Measurements from ENCODE around the gene TMLHE. TPM values are rescaled to one million over a fixed set of nuclear protein-coding genes. Genes with fewer than 3 reads are reported as not detected.

Gene TMLHE
- total and polyA plus RNA-seq, 2 of the 13 experiments (the other 11 are each of a cell fraction or from before 2014, with no cell fraction given), result 12.5 to 14.2 TPM

GRCh38 chrX:155577682-155578081, 35.1 kb downstream of the TMLHE start:
- Histone ChIP-seq H3K4me3 (replicated peaks in 1 of 3; ENCODE audit: insufficient read depth in 1 of 3, low read depth in 2 of 3, low read length in 3 of 3) (no peak overlapping the region), H3K79me2 (ENCODE audit: insufficient read depth, low read length) (no peaks in the 10 kb centered on the region), H3K27ac (ENCODE audit: extremely low read length, insufficient read depth, low read length) (no peak overlapping the region), H3K9me3 (ENCODE audit: low read length) (no peaks in the 10 kb centered on the region), H2AFZ (ENCODE audit: low read length) (no peak overlapping the region), H3K27me3 (ENCODE audit: control insufficient read depth in 1 of 2, insufficient read depth in 2 of 2, low read length in 2 of 2) (no peaks in the 10 kb centered on the region), H4K20me1 (ENCODE audit: insufficient read depth, low read length) (no peaks in the 10 kb centered on the region), H3K9ac (ENCODE audit: insufficient read depth, low read depth, low read length) (no peak overlapping the region), H3K4me1 (ENCODE audit: insufficient read depth, low read length) (0 out of 2 replicates have a peak, but pooled peaks cover 5% of the 10 kb centered on the region), H3K4me2 (ENCODE audit: low read depth, low read length) (no peak overlapping the region), H3K36me3 (replicated peaks in 1 of 2; ENCODE audit: control insufficient read depth in 1 of 2, insufficient read depth in 2 of 2, low read length in 2 of 2) (no peaks in the 10 kb centered on the region)
- WGBS (ENCODE audit: low lambda C conversion rate), result 100% methylated on average over 1 of the region's 2 CpGs
- intact Hi-C loops (cut with micrococcal nuclease; ENCODE audit: unreplicated experiment) (no loop called here), in situ Hi-C loops (cut with HindIII; ENCODE audit: extremely low pct_ligation_motif_present, low pct_unique_long_range_greater_than_20kb) (no loop called here)
- ChIA-PET CTCF (ENCODE audit: low intra/inter-chr PET ratio, low total read pairs) (no interaction called here), POLR2A (no interaction called here)
- FAIRE-seq (no peak), ATAC-seq (no peak), DNase-seq (ENCODE audit: low spot score) (no peak)
- TF ChIP-seq SIN3B (IDR thresholded peaks at IDR 0.05; ENCODE audit: low read length) (no peak), WIZ (CRISPR knock-in tag; IDR thresholded peaks at IDR 0.05) (no peak), PRMT3 (CRISPR knock-in tag; IDR thresholded peaks at IDR 0.05; ENCODE audit: borderline replicate concordance, low read depth) (no peak), KDM3A (CRISPR knock-in tag; IDR thresholded peaks at IDR 0.05; ENCODE audit: low read depth) (no peak), SMARCC2 (IDR thresholded peaks at IDR 0.05) (no peak), TBX2 (CRISPR knock-in tag; IDR thresholded peaks at IDR 0.05; ENCODE audit: borderline replicate concordance) (no peak), BHLHE40 (IDR thresholded peaks at IDR 0.05; ENCODE audit: low read length) (no peak), ATF6 (CRISPR knock-in tag; conservative IDR thresholded peaks at IDR 0.05) (no peak), ZNF891 (CRISPR knock-in tag; IDR thresholded peaks at IDR 0.05) (no peak), YY1 (IDR thresholded peaks at IDR 0.05; ENCODE audit: insufficient read depth, insufficient replicate concordance, low read depth, low read length) (no peak), MED13 (CRISPR knock-in tag; IDR thresholded peaks at IDR 0.05) (no peak), HMGA1 (CRISPR knock-in tag; conservative IDR thresholded peaks at IDR 0.05) (no peak)
- TF ChIP-seq, protein P1, sequence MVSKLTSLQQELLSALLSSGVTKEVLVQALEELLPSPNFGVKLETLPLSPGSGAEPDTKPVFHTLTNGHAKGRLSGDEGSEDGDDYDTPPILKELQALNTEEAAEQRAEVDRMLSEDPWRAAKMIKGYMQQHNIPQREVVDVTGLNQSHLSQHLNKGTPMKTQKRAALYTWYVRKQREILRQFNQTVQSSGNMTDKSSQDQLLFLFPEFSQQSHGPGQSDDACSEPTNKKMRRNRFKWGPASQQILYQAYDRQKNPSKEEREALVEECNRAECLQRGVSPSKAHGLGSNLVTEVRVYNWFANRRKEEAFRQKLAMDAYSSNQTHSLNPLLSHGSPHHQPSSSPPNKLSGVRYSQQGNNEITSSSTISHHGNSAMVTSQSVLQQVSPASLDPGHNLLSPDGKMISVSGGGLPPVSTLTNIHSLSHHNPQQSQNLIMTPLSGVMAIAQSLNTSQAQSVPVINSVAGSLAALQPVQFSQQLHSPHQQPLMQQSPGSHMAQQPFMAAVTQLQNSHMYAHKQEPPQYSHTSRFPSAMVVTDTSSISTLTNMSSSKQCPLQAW (CRISPR knock-in tag; IDR thresholded peaks at IDR 0.05), result no peak
- TF ChIP-seq, protein P2, sequence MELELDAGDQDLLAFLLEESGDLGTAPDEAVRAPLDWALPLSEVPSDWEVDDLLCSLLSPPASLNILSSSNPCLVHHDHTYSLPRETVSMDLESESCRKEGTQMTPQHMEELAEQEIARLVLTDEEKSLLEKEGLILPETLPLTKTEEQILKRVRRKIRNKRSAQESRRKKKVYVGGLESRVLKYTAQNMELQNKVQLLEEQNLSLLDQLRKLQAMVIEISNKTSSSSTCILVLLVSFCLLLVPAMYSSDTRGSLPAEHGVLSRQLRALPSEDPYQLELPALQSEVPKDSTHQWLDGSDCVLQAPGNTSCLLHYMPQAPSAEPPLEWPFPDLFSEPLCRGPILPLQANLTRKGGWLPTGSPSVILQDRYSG (CRISPR knock-in tag; IDR thresholded peaks at IDR 0.05), result no peak
- TF ChIP-seq, protein P3, sequence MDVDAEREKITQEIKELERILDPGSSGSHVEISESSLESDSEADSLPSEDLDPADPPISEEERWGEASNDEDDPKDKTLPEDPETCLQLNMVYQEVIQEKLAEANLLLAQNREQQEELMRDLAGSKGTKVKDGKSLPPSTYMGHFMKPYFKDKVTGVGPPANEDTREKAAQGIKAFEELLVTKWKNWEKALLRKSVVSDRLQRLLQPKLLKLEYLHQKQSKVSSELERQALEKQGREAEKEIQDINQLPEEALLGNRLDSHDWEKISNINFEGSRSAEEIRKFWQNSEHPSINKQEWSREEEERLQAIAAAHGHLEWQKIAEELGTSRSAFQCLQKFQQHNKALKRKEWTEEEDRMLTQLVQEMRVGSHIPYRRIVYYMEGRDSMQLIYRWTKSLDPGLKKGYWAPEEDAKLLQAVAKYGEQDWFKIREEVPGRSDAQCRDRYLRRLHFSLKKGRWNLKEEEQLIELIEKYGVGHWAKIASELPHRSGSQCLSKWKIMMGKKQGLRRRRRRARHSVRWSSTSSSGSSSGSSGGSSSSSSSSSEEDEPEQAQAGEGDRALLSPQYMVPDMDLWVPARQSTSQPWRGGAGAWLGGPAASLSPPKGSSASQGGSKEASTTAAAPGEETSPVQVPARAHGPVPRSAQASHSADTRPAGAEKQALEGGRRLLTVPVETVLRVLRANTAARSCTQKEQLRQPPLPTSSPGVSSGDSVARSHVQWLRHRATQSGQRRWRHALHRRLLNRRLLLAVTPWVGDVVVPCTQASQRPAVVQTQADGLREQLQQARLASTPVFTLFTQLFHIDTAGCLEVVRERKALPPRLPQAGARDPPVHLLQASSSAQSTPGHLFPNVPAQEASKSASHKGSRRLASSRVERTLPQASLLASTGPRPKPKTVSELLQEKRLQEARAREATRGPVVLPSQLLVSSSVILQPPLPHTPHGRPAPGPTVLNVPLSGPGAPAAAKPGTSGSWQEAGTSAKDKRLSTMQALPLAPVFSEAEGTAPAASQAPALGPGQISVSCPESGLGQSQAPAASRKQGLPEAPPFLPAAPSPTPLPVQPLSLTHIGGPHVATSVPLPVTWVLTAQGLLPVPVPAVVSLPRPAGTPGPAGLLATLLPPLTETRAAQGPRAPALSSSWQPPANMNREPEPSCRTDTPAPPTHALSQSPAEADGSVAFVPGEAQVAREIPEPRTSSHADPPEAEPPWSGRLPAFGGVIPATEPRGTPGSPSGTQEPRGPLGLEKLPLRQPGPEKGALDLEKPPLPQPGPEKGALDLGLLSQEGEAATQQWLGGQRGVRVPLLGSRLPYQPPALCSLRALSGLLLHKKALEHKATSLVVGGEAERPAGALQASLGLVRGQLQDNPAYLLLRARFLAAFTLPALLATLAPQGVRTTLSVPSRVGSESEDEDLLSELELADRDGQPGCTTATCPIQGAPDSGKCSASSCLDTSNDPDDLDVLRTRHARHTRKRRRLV (CRISPR knock-in tag; IDR thresholded peaks at IDR 0.05), result no peak
- BruUV-seq (replicated peaks), result no TSS peak
